HG02870 (cell line): Measurements from ENCODE around the gene PPA2.
"Not testable (repeated sequence)": the region's sequence is repeated elsewhere in the genome, so short reads cannot be mapped to it uniquely, and the experiment has no call there.

Experiments used
- ATAC-seq: cut with Tn5 transposase; IDR thresholded peaks from one replicate; pipeline ENCODE4 v1.9.1; 2021; ENCODE audit warnings: mild to moderate bottlenecking, moderate library complexity; ENCODE audit not compliant: unreplicated experiment

PPA2 gene

GRCh38 chr4:105461221-105461620 is 12.6 kb downstream of the PPA2 start:
- ATAC-seq: no peak

GRCh38 chr4:105460306-105460705 is 13.6 kb downstream of the PPA2 start:
- no peak for ATAC-seq

GRCh38 chr4:105458541-105458940 is 15.3 kb downstream of the PPA2 start:
- ATAC-seq: not testable (repeated sequence)

GRCh38 chr4:105458001-105458400 is 15.9 kb downstream of the PPA2 start:
- ATAC-seq: no peak

- ATAC-seq: no peak
Measured at GRCh38 chr4:105455998-105456397, 17.9 kb downstream of the PPA2 start.

- ATAC-seq: no peak
Measured at GRCh38 chr4:105455182-105455581, 18.7 kb downstream of the PPA2 start.

- peak; percentile 90 for ATAC-seq
Measured at GRCh38 chr4:105453550-105454205, 20.2 kb downstream of the PPA2 start.

- no peak for ATAC-seq
Measured at GRCh38 chr4:105451346-105451745, 22.5 kb downstream of the PPA2 start.

- no peak for ATAC-seq
Measured at GRCh38 chr4:105440890-105441289, 33.0 kb downstream of the PPA2 start.

GRCh38 chr4:105437637-105438036 is 36.2 kb downstream of the PPA2 start:
- no peak for ATAC-seq

- no peak for ATAC-seq
Measured at GRCh38 chr4:105436414-105436813, 37.4 kb downstream of the PPA2 start.

GRCh38 chr4:105434940-105435339 is 38.9 kb downstream of the PPA2 start:
- ATAC-seq: no peak

GRCh38 chr4:105433421-105433820 is 40.4 kb downstream of the PPA2 start:
- ATAC-seq: no peak

- no peak for ATAC-seq
Measured at GRCh38 chr4:105432438-105432837, 41.4 kb downstream of the PPA2 start.

- no peak for ATAC-seq
Measured at GRCh38 chr4:105430811-105431210, 43.1 kb downstream of the PPA2 start.

GRCh38 chr4:105426187-105426897 is 47.5 kb downstream of the PPA2 start:
- ATAC-seq: no peak

- no peak for ATAC-seq
Measured at GRCh38 chr4:105422207-105422920, 51.5 kb downstream of the PPA2 start.

GRCh38 chr4:105417624-105418023 is 56.2 kb downstream of the PPA2 start:
- ATAC-seq: no peak

- ATAC-seq: no peak
Measured at GRCh38 chr4:105415281-105415744, 58.5 kb downstream of the PPA2 start.

- no peak for ATAC-seq
Measured at GRCh38 chr4:105414316-105414715, 59.5 kb downstream of the PPA2 start.

- not testable (repeated sequence) for ATAC-seq
Measured at GRCh38 chr4:105409135-105409534, 64.7 kb downstream of the PPA2 start.
